ENCODE results near the gene LDLRAD4. TPM values are rescaled to one million over a fixed set of nuclear protein-coding genes. Genes with fewer than 3 reads are reported as not detected.

Gene LDLRAD4
- total RNA-seq, 1 experiment from 2014 or later, result 3.6 TPM

- H3K27me3 ChIP-seq (replicated peaks; ENCODE audit: insufficient read depth, low read depth, low read length, poor library complexity), result no peaks in the 10 kb centered on the region
- DNase-seq (ENCODE audit: low spot score), result no peak
- no TSS peak for BruUV-seq (replicated peaks)
- ChIA-PET CTCF (no interaction called here), POLR2A (ENCODE audit: low non-redundant PET) (no interaction called here)
- no peak overlapping the region for H3K27ac ChIP-seq (ENCODE audit: low read depth, low read length, poor library complexity, severe bottlenecking)
- H3K4me3 ChIP-seq (ENCODE audit: low read depth, low read length, poor library complexity, severe bottlenecking), result no peak overlapping the region
- intact Hi-C loops (cut with micrococcal nuclease; ENCODE audit: unreplicated experiment), result loop anchor here (10.0 kb wide), 1 partner anchor 50 kb away; no protein-coding TSS in a partner anchor
- no peaks in the 10 kb centered on the region for H3K4me1 ChIP-seq (ENCODE audit: insufficient read depth, low read length, poor library complexity, severe bottlenecking)
- H3K36me3 ChIP-seq (ENCODE audit: insufficient read depth, low read length, poor library complexity, severe bottlenecking), result no peaks in the 10 kb centered on the region
- TF ChIP-seq EZH2 (IDR thresholded peaks at IDR 0.05; ENCODE audit: borderline replicate concordance, low read depth, low read length, poor library complexity, severe bottlenecking) (no peak), CTCF (conservative IDR thresholded peaks at IDR 0.05; ENCODE audit: low read depth, low read length) (no peak)
- H3K9me3 ChIP-seq (ENCODE audit: low read depth, low read length, poor library complexity, severe bottlenecking), result no peaks in the 10 kb centered on the region
Measured at GRCh38 chr18:13514558-13514957, 296.0 kb downstream of the LDLRAD4 start.

- Histone ChIP-seq H3K9me3 (ENCODE audit: low read depth, low read length, poor library complexity, severe bottlenecking) (no peaks in the 10 kb centered on the region), H3K4me3 (ENCODE audit: low read depth, low read length, poor library complexity, severe bottlenecking) (no peak overlapping the region), H3K27me3 (replicated peaks; ENCODE audit: insufficient read depth, low read depth, low read length, poor library complexity) (no peaks in the 10 kb centered on the region), H3K36me3 (ENCODE audit: insufficient read depth, low read length, poor library complexity, severe bottlenecking) (no peaks in the 10 kb centered on the region), H3K4me1 (ENCODE audit: insufficient read depth, low read length, poor library complexity, severe bottlenecking) (no peaks in the 10 kb centered on the region), H3K27ac (ENCODE audit: low read depth, low read length, poor library complexity, severe bottlenecking) (no peak overlapping the region)
- POLR2A ChIA-PET (ENCODE audit: low non-redundant PET), result no interaction called here
- intact Hi-C loops (cut with micrococcal nuclease; ENCODE audit: unreplicated experiment), result loop anchor here (10.0 kb wide), 1 partner anchor 52 kb away; no protein-coding TSS in a partner anchor
- CTCF ChIA-PET, result no interaction called here
- DNase-seq (ENCODE audit: low spot score), result no peak
- no peak for TF ChIP-seq EZH2 (IDR thresholded peaks at IDR 0.05; ENCODE audit: borderline replicate concordance, low read depth, low read length, poor library complexity, severe bottlenecking)
- TF ChIP-seq CTCF (conservative IDR thresholded peaks at IDR 0.05; ENCODE audit: low read depth, low read length), result no peak
- no TSS peak for BruUV-seq (replicated peaks)
Measured at GRCh38 chr18:13516855-13517254, 298.3 kb downstream of the LDLRAD4 start.

- BruUV-seq (replicated peaks), result no TSS peak
- intact Hi-C loops (cut with micrococcal nuclease; ENCODE audit: unreplicated experiment), result loop anchor here (10.0 kb wide), 1 partner anchor 53 kb away; no protein-coding TSS in a partner anchor
- TF ChIP-seq CTCF (conservative IDR thresholded peaks at IDR 0.05; ENCODE audit: low read depth, low read length) (no peak), EZH2 (IDR thresholded peaks at IDR 0.05; ENCODE audit: borderline replicate concordance, low read depth, low read length, poor library complexity, severe bottlenecking) (no peak)
Measured at GRCh38 chr18:13517369-13517768, 298.8 kb downstream of the LDLRAD4 start.

More at GRCh38 chr18:13517369-13517768, 298.8 kb downstream of the LDLRAD4 start:
- CTCF ChIA-PET, result no interaction called here
- Histone ChIP-seq H3K27me3 (replicated peaks; ENCODE audit: insufficient read depth, low read depth, low read length, poor library complexity) (no peaks in the 10 kb centered on the region), H3K9me3 (ENCODE audit: low read depth, low read length, poor library complexity, severe bottlenecking) (no peaks in the 10 kb centered on the region), H3K27ac (ENCODE audit: low read depth, low read length, poor library complexity, severe bottlenecking) (no peak overlapping the region), H3K4me3 (ENCODE audit: low read depth, low read length, poor library complexity, severe bottlenecking) (no peak overlapping the region), H3K36me3 (ENCODE audit: insufficient read depth, low read length, poor library complexity, severe bottlenecking) (no peaks in the 10 kb centered on the region), H3K4me1 (ENCODE audit: insufficient read depth, low read length, poor library complexity, severe bottlenecking) (no peaks in the 10 kb centered on the region)
- POLR2A ChIA-PET (ENCODE audit: low non-redundant PET), result no interaction called here
- no peak for DNase-seq (ENCODE audit: low spot score)

All from A673 (cell line).